Smooth muscle cell (in vitro differentiated cells): ENCODE measurements around the gene ARHGAP35. TPM values are rescaled to one million over a fixed set of nuclear protein-coding genes. Genes with fewer than 3 reads are reported as not detected.

ENCODE experiments used
- DNase-seq: peaks from one replicate; lab custom pipeline; 2025; ENCODE audit not compliant: unreplicated experiment; lab: John Stamatoyannopoulos, UW
- H2AFZ ChIP-seq: fragments of 200-600 bp; sonication (generic); 2 replicates; pipeline ENCODE4 v1.6.0; 2016; ENCODE audit warnings: antibody characterized with exemption, low read depth, mild to moderate bottlenecking
- H3F3A ChIP-seq: fragments of 200-600 bp; sonication (generic); 2 replicates; pipeline ENCODE4 v1.6.0; 2017; ENCODE audit warnings: antibody characterized with exemption, low read depth
- H3K27ac ChIP-seq: fragments of 200-600 bp; sonication (generic); 2 replicates; pipeline ENCODE4 v1.5.1; 2016; ENCODE audit warnings: low read depth, mild to moderate bottlenecking
- H3K27me3 ChIP-seq: fragments of 200-600 bp; sonication (generic); 2 replicates; pipeline ENCODE4 v1.6.1; 2016; ENCODE audit warnings: low read depth, mild to moderate bottlenecking
- H3K36me3 ChIP-seq: fragments of 200-600 bp; sonication (generic); 2 replicates; pipeline ENCODE4 v1.5.1; 2016; ENCODE audit warnings: low read depth
- H3K4me1 ChIP-seq: fragments of 200-600 bp; sonication (generic); 2 replicates; pipeline ENCODE4 v1.5.1; 2016; ENCODE audit warnings: low read depth
- H3K4me2 ChIP-seq: fragments of 200-600 bp; sonication (generic); 2 replicates; pipeline ENCODE4 v1.6.0; 2016; ENCODE audit warnings: mild to moderate bottlenecking
- H3K4me3 ChIP-seq: fragments of 200-600 bp; sonication (generic); 2 replicates; pipeline ENCODE4 v1.5.1; 2016; ENCODE audit warnings: mild to moderate bottlenecking
- H3K79me2 ChIP-seq: fragments of 200-600 bp; sonication (generic); 2 replicates; pipeline ENCODE4 v1.6.0; 2016; ENCODE audit warnings: low read depth, mild to moderate bottlenecking
- H3K9ac ChIP-seq: fragments of 200-600 bp; sonication (generic); 2 replicates; pipeline ENCODE4 v1.6.0; 2016; ENCODE audit warnings: low read depth
- H3K9me3 ChIP-seq: fragments of 200-600 bp; sonication (generic); replicated peaks from 2 replicates; pipeline ENCODE4 v1.5.1; 2016; ENCODE audit warnings: low read depth
- H4K20me1 ChIP-seq: fragments of 200-600 bp; sonication (generic); 2 replicates; pipeline ENCODE4 v1.6.0; 2016; ENCODE audit warnings: low read depth
- CTCF ChIP-seq: fragments of 200-600 bp; sonication (generic); IDR thresholded peaks from 2 replicates; pipeline ENCODE4 v1.5.1; 2017; ENCODE audit warnings: borderline replicate concordance, mild to moderate bottlenecking, antibody characterized with exemption; ENCODE audit not compliant: insufficient read depth, poor library complexity, severe bottlenecking
- WGBS: methylation state at CpG from one replicate; pipeline ENCODE4 v1.1.7; 2016; ENCODE audit warnings: low lambda C conversion rate; 5-methylcytosine and 5-hydroxymethylcytosine counted together
- polyA plus RNA-seq: library from polyadenylated mRNA; unstranded; fragments of >200 nt; fragmentation: Nextera tagmentation; extraction: Ambion mirVana; gene quantifications from 2 replicates; pipeline ENCODE4 v1.2.1, GENCODE V29; 2016
- total RNA-seq: library from RNA; depleted of rRNA; stranded (reverse); fragments of >200 nt; gene quantifications from 2 replicates; pipeline ENCODE4 v1.2.3, GENCODE V29; 2014

ARHGAP35 gene
- total and polyA plus RNA-seq, 2 experiments from 2014 or later, result 6.9 to 19.8 TPM

GRCh38 chr19:46862974-46863632, 2.3 kb downstream of the ARHGAP35 start:
- DNase-seq, result no peak
- H3K4me2 ChIP-seq, result peak overlapping the region; percentile 97
- H4K20me1 ChIP-seq, result peaks cover 67% of the 10 kb centered on the region
- no peak overlapping the region for H3K27ac ChIP-seq
- peaks cover 36% of the 10 kb centered on the region for H3K4me1 ChIP-seq
- peak overlapping the region; percentile 67 for H3K4me3 ChIP-seq
- 30% methylated on average over 4 of the region's 4 CpGs for WGBS
- H3K9me3 ChIP-seq, result no peaks in the 10 kb centered on the region
- peaks cover 66% of the 10 kb centered on the region for H3K79me2 ChIP-seq
- no peaks in the 10 kb centered on the region for H3K36me3 ChIP-seq
- H3K9ac ChIP-seq, result no peak overlapping the region
- no peaks in the 10 kb centered on the region for H3K27me3 ChIP-seq
- H2AFZ ChIP-seq, result no peak overlapping the region
- peaks cover 7% of the 10 kb centered on the region for H3F3A ChIP-seq
- no peak for TF ChIP-seq CTCF

- Histone ChIP-seq H3K27me3 (no peaks in the 10 kb centered on the region), H3K27ac (no peak overlapping the region), H3K36me3 (no peaks in the 10 kb centered on the region), H3K4me1 (peaks cover 36% of the 10 kb centered on the region), H3K9ac (no peak overlapping the region), H3K79me2 (peaks cover 75% of the 10 kb centered on the region), H4K20me1 (peaks cover 75% of the 10 kb centered on the region), H3K9me3 (no peaks in the 10 kb centered on the region), H3K4me3 (peak overlapping the region; percentile 67), H3F3A (peaks cover 7% of the 10 kb centered on the region), H2AFZ (no peak overlapping the region), H3K4me2 (peak overlapping the region; percentile 97)
- DNase-seq, result no peak
- no peak for TF ChIP-seq CTCF
- WGBS, result 13% methylated on average over 6 of the region's 6 CpGs
These were observed 3.2 kb downstream of the ARHGAP35 start for GRCh38 chr19:46863818-46864629.

- H3K79me2 ChIP-seq, result peaks cover 98% of the 10 kb centered on the region
- H3K4me3 ChIP-seq, result no peak overlapping the region
- peaks cover 4% of the 10 kb centered on the region for H3F3A ChIP-seq
- peak overlapping the region; percentile 42 for H3K4me2 ChIP-seq
- peaks cover 99% of the 10 kb centered on the region for H4K20me1 ChIP-seq
- H3K27ac ChIP-seq, result no peak overlapping the region
- no peaks in the 10 kb centered on the region for H3K36me3 ChIP-seq
- DNase-seq, result no peak
- TF ChIP-seq CTCF, result no peak
- H3K27me3 ChIP-seq, result no peaks in the 10 kb centered on the region
- WGBS, result 58% methylated on average over 3 of the region's 3 CpGs
- H2AFZ ChIP-seq, result no peak overlapping the region
- peaks cover 34% of the 10 kb centered on the region for H3K4me1 ChIP-seq
- H3K9ac ChIP-seq, result no peak overlapping the region
- H3K9me3 ChIP-seq, result no peaks in the 10 kb centered on the region
These were observed 5.8 kb downstream of the ARHGAP35 start for GRCh38 chr19:46866407-46867136.
